HepG2 (cell line): ENCODE measurements around the gene LBX1. TPM values are rescaled to one million over a fixed set of nuclear protein-coding genes. Genes with fewer than 3 reads are reported as not detected.

Experiments used
- ATAC-seq: fragments of 200-7000 bp; cut with Tn5 transposase; 3 replicates; pipeline ENCODE4 v1.9.1; 2020; ENCODE audit warnings: mild to moderate bottlenecking, moderate library complexity
- BruUV-seq: library from RNA; stranded (reverse); fragments of 400-500 nt; replicated peaks from 2 replicates; lab custom pipeline; 2021; lab: Mats Ljungman, UMichigan
- CTCF ChIA-PET: fragments of 300-600 bp; formaldehyde crosslinking; extraction: SDS; loops from one replicate; lab custom pipeline; 2021; ENCODE audit warnings: low total read pairs, inconsistent platforms, low intra/inter-chr PET ratio; lab: Yijun Ruan, JAX
- POLR2A ChIA-PET: fragments of 350-600 bp; sonication (Branson Sonifier 250); formaldehyde crosslinking; loops from one replicate; lab custom pipeline; 2020; ENCODE audit warnings: antibody characterized with exemption, inconsistent platforms; lab: Yijun Ruan, JAX
- DNase-seq: peaks from one replicate; pipeline ENCODE4 v3.0.0-alpha.2; 2015; ENCODE audit warnings: low spot score
- FAIRE-seq: peaks from 3 replicates; lab custom pipeline; 2011; peaks lifted over from hg19 to GRCh38; lab: Jason Lieb, UNC
- H2AFZ ChIP-seq: one replicate; pipeline ENCODE4 v1.6.1; 2011; ENCODE audit warnings: low read length, inconsistent platforms
- H3K27ac ChIP-seq: fragments of 300-600 bp; 3 replicates; pipeline ENCODE4 v1.8.0; 2011; ENCODE audit warnings: mixed run types, mild to moderate bottlenecking, mixed read lengths, low read length, inconsistent platforms; ENCODE audit not compliant: insufficient read depth; ENCODE audit errors: extremely low read length
- H3K27me3 ChIP-seq, 2 experiments: fragments of 200-600 bp in 1 of 2; 2 replicates in 1 of 2; 3 replicates in 1 of 2; pipeline versions ENCODE4 v1.6.0 to v1.8.0; 2011; ENCODE audit warnings: low read length in 2 of 2, mild to moderate bottlenecking in 2 of 2, moderate library complexity in 2 of 2, inconsistent platforms in 1 of 2; ENCODE audit not compliant: insufficient read depth in 2 of 2, control insufficient read depth in 1 of 2
- H3K36me3 ChIP-seq, 2 experiments: fragments of 200-600 bp in 1 of 2; replicated peaks in 1 of 2; 2 replicates in 1 of 2; 3 replicates in 1 of 2; pipeline versions ENCODE4 v1.5.1 to v1.8.0; 2011; ENCODE audit warnings: low read length in 2 of 2, inconsistent platforms in 1 of 2; ENCODE audit not compliant: insufficient read depth in 2 of 2, control insufficient read depth in 1 of 2
- H3K4me1 ChIP-seq: 2 replicates; pipeline ENCODE4 v1.5.1; 2012; ENCODE audit warnings: low read length, inconsistent platforms; ENCODE audit not compliant: insufficient read depth
- H3K4me2 ChIP-seq: 2 replicates; pipeline ENCODE4 v1.6.0; 2011; ENCODE audit warnings: low read depth, low read length, inconsistent platforms
- H3K4me3 ChIP-seq, 3 experiments: fragments of 200-600 bp in 1 of 3; sonication (generic), shearing (Covaris generic) in 1 of 3; replicated peaks in 1 of 3; 2 replicates each; pipeline ENCODE4 v1.5.1; 2011 to 2016; ENCODE audit warnings: low read length in 3 of 3, inconsistent platforms in 2 of 3, low read depth in 2 of 3, mild to moderate bottlenecking in 2 of 3, control low read depth in 1 of 3, mixed read lengths in 1 of 3; ENCODE audit not compliant: insufficient read depth in 1 of 3
- H3K79me2 ChIP-seq: one replicate; pipeline ENCODE4 v1.6.1; 2011; ENCODE audit warnings: low read length, inconsistent platforms; ENCODE audit not compliant: insufficient read depth
- H3K9ac ChIP-seq: 2 replicates; pipeline ENCODE4 v1.6.0; 2011; ENCODE audit warnings: mild to moderate bottlenecking, low read depth, low read length, inconsistent platforms; ENCODE audit not compliant: insufficient read depth
- H3K9me3 ChIP-seq: 2 replicates; pipeline ENCODE4 v1.5.1; 2012; ENCODE audit warnings: mild to moderate bottlenecking, low read length
- H4K20me1 ChIP-seq: 2 replicates; pipeline ENCODE4 v1.6.0; 2011; ENCODE audit warnings: inconsistent platforms, mild to moderate bottlenecking, low read length, moderate library complexity; ENCODE audit not compliant: insufficient read depth
- DRAP1 ChIP-seq: IDR thresholded peaks from 2 replicates; pipeline ENCODE4 v1.6.1; 2016; ENCODE audit warnings: missing genetic modification reagents, missing compliant biosample characterization
- GABPB1 ChIP-seq: IDR thresholded peaks from 2 replicates; pipeline ENCODE4 v1.6.1; 2016; ENCODE audit warnings: mild to moderate bottlenecking, missing genetic modification reagents, moderate library complexity, missing compliant biosample characterization
- HBP1 ChIP-seq: IDR thresholded peaks from 2 replicates; pipeline ENCODE4 v1.6.1; 2016; ENCODE audit warnings: low read depth, control low read depth
- JDP2 ChIP-seq: sonication (generic); formaldehyde crosslinking; IDR thresholded peaks from 2 replicates; pipeline ENCODE4 v1.8.1; 2022; ENCODE audit warnings: missing genetic modification reagents, borderline replicate concordance
- KLF6 ChIP-seq: IDR thresholded peaks from 2 replicates; pipeline ENCODE4 v1.8.0; 2016; ENCODE audit warnings: missing biosample characterization, missing genetic modification reagents
- NFE2L1 ChIP-seq: sonication (generic); formaldehyde crosslinking; IDR thresholded peaks from 2 replicates; pipeline ENCODE4 v1.4.0; 2020; ENCODE audit warnings: missing genetic modification reagents, mild to moderate bottlenecking, borderline replicate concordance
- PREB ChIP-seq: sonication (generic); formaldehyde crosslinking; IDR thresholded peaks from 2 replicates; pipeline ENCODE4 v1.4.0; 2020; ENCODE audit warnings: missing genetic modification reagents
- RNF2 ChIP-seq: fragments of 450-650 bp; conservative IDR thresholded peaks from 2 replicates; pipeline ENCODE4 v1.6.1; 2016; ENCODE audit warnings: low read depth
- ZBTB44 ChIP-seq: sonication (generic); formaldehyde crosslinking; IDR thresholded peaks from 2 replicates; pipeline ENCODE4 v1.4.0; 2020; ENCODE audit warnings: missing genetic modification reagents
- ZHX1 ChIP-seq: sonication (generic); formaldehyde crosslinking; IDR thresholded peaks from 2 replicates; pipeline ENCODE4 v1.8.1; 2022; ENCODE audit warnings: low read depth, mild to moderate bottlenecking, missing genetic modification reagents
- ZMYM4 ChIP-seq: sonication (generic); formaldehyde crosslinking; IDR thresholded peaks from 2 replicates; pipeline ENCODE4 v1.8.1; 2023; ENCODE audit warnings: mild to moderate bottlenecking, missing genetic modification reagents
- ZNF350 ChIP-seq: sonication (generic); formaldehyde crosslinking; IDR thresholded peaks from 2 replicates; pipeline ENCODE4 v1.4.0; 2020; ENCODE audit warnings: mild to moderate bottlenecking, low read depth, missing genetic modification reagents, borderline replicate concordance
- ZNF562 ChIP-seq: sonication (generic); formaldehyde crosslinking; IDR thresholded peaks from 2 replicates; pipeline ENCODE4 v1.8.0; 2022; ENCODE audit warnings: missing genetic modification reagents, borderline replicate concordance
- ZNF772 ChIP-seq: sonication (generic); formaldehyde crosslinking; IDR thresholded peaks from 2 replicates; pipeline ENCODE4 v1.5.0; 2020; ENCODE audit warnings: mild to moderate bottlenecking, missing genetic modification reagents
- ZNF782 ChIP-seq: sonication (generic); formaldehyde crosslinking; IDR thresholded peaks from 2 replicates; pipeline ENCODE4 v1.4.0; 2020; ENCODE audit warnings: missing genetic modification reagents, mild to moderate bottlenecking, borderline replicate concordance
- ZNF788 ChIP-seq: sonication (generic); formaldehyde crosslinking; IDR thresholded peaks from 2 replicates; pipeline ENCODE4 v1.5.0; 2020; ENCODE audit warnings: mild to moderate bottlenecking, missing genetic modification reagents, borderline replicate concordance
- WGBS: methylation state at CpG from one replicate; pipeline ENCODE4 v1.1.6; 2017; ENCODE audit warnings: low lambda C conversion rate; 5-methylcytosine and 5-hydroxymethylcytosine counted together
- in situ Hi-C: cut with HindIII; loops from 2 replicates; pipeline ENCODE4 v1.10.0; 2017; ENCODE audit warnings: low pct_unique_long_range_greater_than_20kb; ENCODE audit not compliant: extremely low pct_ligation_motif_present
- intact Hi-C: fragments of 100-400 bp; cut with micrococcal nuclease; formaldehyde crosslinking; loops from one replicate; pipeline ENCODE4 v1.10.0; 2022; ENCODE audit not compliant: unreplicated experiment
- polyA plus RNA-seq, 8 experiments: library from polyadenylated mRNA; depleted of rRNA in 3 of 8; stranded (reverse) in 7 of 8; unstranded in 1 of 8; fragments of >200 nt; fragmentation: Illumina TruSeq in 4 of 8; extraction: Trizol in 4 of 8; gene quantifications; 2 replicates each; pipeline versions ENCODE4 v1.2.1 to v1.2.3, GENCODE V29; 2011 to 2016; ENCODE audit warnings: low read depth in 4 of 8, missing spikeins in 1 of 8, mixed read lengths in 1 of 8; ENCODE audit not compliant: insufficient read depth in 1 of 8
- total RNA-seq, 5 experiments: library from RNA; depleted of rRNA; stranded (reverse); fragments of >200 nt; fragmentation: Illumina TruSeq; extraction: Trizol; gene quantifications; 2 replicates each; pipeline ENCODE4 v1.2.3, GENCODE V29; 2016; ENCODE audit warnings: low read depth in 1 of 5

LBX1 gene
- total and polyA plus RNA-seq, 2 of the 13 experiments (the other 11 are each of a cell fraction or from before 2014, with no cell fraction given): not detected

- TF ChIP-seq NFE2L1 (CRISPR knock-in tag): no peak
- TF ChIP-seq PREB (CRISPR knock-in tag): no peak
- TF ChIP-seq ZNF788 (CRISPR knock-in tag): no peak
Observed at GRCh38 chr10:101258179-101258885, 29.1 kb upstream of the LBX1 start (continued).

GRCh38 chr10:101257491-101257890 lies 28.2 kb upstream of the LBX1 start:
- CTCF ChIA-PET: no interaction called here
- POLR2A ChIA-PET: no interaction called here
- FAIRE-seq: no peak
- H3K36me3 ChIP-seq: no peaks in the 10 kb centered on the region
- H3K4me2 ChIP-seq: no peak overlapping the region
- DNase-seq: no peak
- 0 out of 2 replicates have a peak, but pooled peaks cover 5% of the 10 kb centered on the region for H3K9me3 ChIP-seq
- H3K4me1 ChIP-seq: no peaks in the 10 kb centered on the region
- no TSS peak for BruUV-seq
- H3K9ac ChIP-seq: no peak overlapping the region
- intact Hi-C loops: no loop called here
- WGBS: 46% methylated on average over 4 of the region's 4 CpGs
- in situ Hi-C loops: no loop called here
- no peak for ATAC-seq
- H3K4me3 ChIP-seq: no peak overlapping the region
- no peak overlapping the region for H2AFZ ChIP-seq
- H3K27me3 ChIP-seq: peaks cover 3 to 27% of the 10 kb centered on the region in 2 experiments; a peak in 4 of 5 replicates
- no peak overlapping the region for H3K27ac ChIP-seq
- H3K79me2 ChIP-seq: no peaks in the 10 kb centered on the region
- no peaks in the 10 kb centered on the region for H4K20me1 ChIP-seq
- no peak for TF ChIP-seq ZHX1
- no peak for TF ChIP-seq GABPB1 (CRISPR knock-in tag)
- no peak for TF ChIP-seq ZNF772 (CRISPR knock-in tag)
- no peak for TF ChIP-seq ZMYM4
- no peak for TF ChIP-seq DRAP1 (CRISPR knock-in tag)
- TF ChIP-seq ZNF350: no peak
- no peak for TF ChIP-seq ZNF562 (CRISPR knock-in tag)
- TF ChIP-seq ZNF782 (CRISPR knock-in tag): no peak
- no peak for TF ChIP-seq RNF2
- TF ChIP-seq KLF6: no peak
- TF ChIP-seq ZBTB44 (CRISPR knock-in tag): no peak
- no peak for TF ChIP-seq JDP2 (CRISPR knock-in tag)
- TF ChIP-seq HBP1 (CRISPR knock-in tag): no peak
